DOHH2 (cell line): ENCODE results near the gene ACSM3.

Experiments used
- CTCF ChIP-seq: fragments of 200-600 bp; sonication (generic); IDR thresholded peaks from one replicate; pipeline ENCODE4 v1.5.1; 2014; ENCODE audit warnings: antibody characterized with exemption, mild to moderate bottlenecking, low read depth, low read length; ENCODE audit not compliant: poor library complexity, severe bottlenecking
- EZH2phosphoT487 ChIP-seq: fragments of 200-600 bp; sonication (generic); IDR thresholded peaks from 2 replicates; pipeline ENCODE4 v1.6.1; 2017; ENCODE audit warnings: borderline replicate concordance, mild to moderate bottlenecking, antibody characterized with exemption, low read length, moderate library complexity, mixed read lengths

- TF ChIP-seq CTCF, result no peak
- TF ChIP-seq EZH2phosphoT487, result no peak
Measured at GRCh38 chr16:20729141-20729540, 34.7 kb upstream of the ACSM3 start.
